ENCODE results near the gene PNPLA2. TPM values are rescaled to one million over a fixed set of nuclear protein-coding genes. Genes with fewer than 3 reads are reported as not detected.

Gene PNPLA2
- total RNA-seq, 2 experiments from 2014 or later = 202 to 220 TPM

DNA sequence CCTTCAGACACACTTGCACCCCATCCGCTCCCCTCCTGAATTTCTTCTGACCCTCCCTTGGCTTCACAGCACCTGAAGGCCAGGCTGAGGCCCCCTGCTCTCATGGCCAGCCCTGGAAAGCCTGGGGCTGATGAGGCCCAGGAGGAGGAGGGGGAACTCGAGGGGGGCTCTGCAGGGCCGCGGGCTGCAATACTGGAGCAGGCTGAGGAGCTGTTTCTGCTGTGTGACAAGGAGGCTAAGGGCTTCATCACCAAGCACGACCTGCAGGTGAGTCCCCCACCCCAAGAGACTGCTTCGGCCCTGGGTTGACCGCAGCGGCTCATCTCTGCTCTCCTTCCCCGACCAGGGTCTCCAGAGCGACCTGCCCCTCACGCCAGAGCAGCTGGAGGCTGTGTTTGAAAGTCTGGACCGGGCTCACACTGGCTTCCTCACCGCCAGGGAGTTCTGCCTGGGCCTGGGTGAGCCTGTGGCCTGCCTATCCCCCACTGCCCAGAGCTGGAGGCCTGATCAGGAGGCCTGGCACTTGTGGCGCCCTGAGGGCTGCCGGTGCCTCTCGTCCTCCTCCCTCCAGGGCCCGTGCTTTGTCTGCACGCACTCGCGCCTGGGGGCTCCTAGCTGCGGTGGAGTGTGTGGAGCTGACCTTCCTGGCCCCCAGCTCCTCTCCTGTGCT lies 9.9 kb downstream of the PNPLA2 start:
- peak overlapping the region; percentile 63 for H3K4me3 Mint-ChIP-seq
- H3K4me1 ChIP-seq (ENCODE audit: insufficient read depth, low read length) = peaks cover 65% of the 10 kb centered on the region
- no peak for ATAC-seq (ENCODE audit: poor library complexity)
- H3K4me3 ChIP-seq (ENCODE audit: low read length) = no peak overlapping the region
- no peak overlapping the region for H3K27ac ChIP-seq (ENCODE audit: low read depth in 1 of 2, low read length in 2 of 2)
- DNase-seq = no peak
- H3K27ac Mint-ChIP-seq = no peak overlapping the region
- H3K4me1 Mint-ChIP-seq (ENCODE audit: low read depth) = peaks cover 30% of the 10 kb centered on the region
- ChIA-PET POLR2A (interaction anchor here (1.1 to 10.0 kb wide), 4 partner anchors 9 to 134 kb away, joined by 3 to 115 read pairs (median 39); partner anchors contain the start of genes DEAF1, PNPLA2, POLR2L and RPLP2), CTCF (no interaction called here)
- H3K36me3 Mint-ChIP-seq (ENCODE audit: low read depth) = peaks cover 11% of the 10 kb centered on the region
- TF ChIP-seq, protein P1, sequence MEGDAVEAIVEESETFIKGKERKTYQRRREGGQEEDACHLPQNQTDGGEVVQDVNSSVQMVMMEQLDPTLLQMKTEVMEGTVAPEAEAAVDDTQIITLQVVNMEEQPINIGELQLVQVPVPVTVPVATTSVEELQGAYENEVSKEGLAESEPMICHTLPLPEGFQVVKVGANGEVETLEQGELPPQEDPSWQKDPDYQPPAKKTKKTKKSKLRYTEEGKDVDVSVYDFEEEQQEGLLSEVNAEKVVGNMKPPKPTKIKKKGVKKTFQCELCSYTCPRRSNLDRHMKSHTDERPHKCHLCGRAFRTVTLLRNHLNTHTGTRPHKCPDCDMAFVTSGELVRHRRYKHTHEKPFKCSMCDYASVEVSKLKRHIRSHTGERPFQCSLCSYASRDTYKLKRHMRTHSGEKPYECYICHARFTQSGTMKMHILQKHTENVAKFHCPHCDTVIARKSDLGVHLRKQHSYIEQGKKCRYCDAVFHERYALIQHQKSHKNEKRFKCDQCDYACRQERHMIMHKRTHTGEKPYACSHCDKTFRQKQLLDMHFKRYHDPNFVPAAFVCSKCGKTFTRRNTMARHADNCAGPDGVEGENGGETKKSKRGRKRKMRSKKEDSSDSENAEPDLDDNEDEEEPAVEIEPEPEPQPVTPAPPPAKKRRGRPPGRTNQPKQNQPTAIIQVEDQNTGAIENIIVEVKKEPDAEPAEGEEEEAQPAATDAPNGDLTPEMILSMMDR (IDR thresholded peaks at IDR 0.05) = no peak
- H3K9me3 Mint-ChIP-seq = no peaks in the 10 kb centered on the region
- H3K36me3 ChIP-seq (ENCODE audit: insufficient read depth, low read length) = peaks cover 13% of the 10 kb centered on the region
- intact Hi-C loops (cut with DNase I, micrococcal nuclease) = no loop called here
- peaks cover 45% of the 10 kb centered on the region for H3K27me3 Mint-ChIP-seq
- peaks cover 45 to 56% of the 10 kb centered on the region in 2 experiments for H3K27me3 ChIP-seq (ENCODE audit: control insufficient read depth in 1 of 2, insufficient read depth in 2 of 2, low read length in 2 of 2)
- H3K9me3 ChIP-seq (ENCODE audit: control insufficient read depth in 1 of 2, insufficient read depth in 1 of 2, low read length in 2 of 2) = peaks cover 0 to 42% of the 10 kb centered on the region in 2 experiments

DNA sequence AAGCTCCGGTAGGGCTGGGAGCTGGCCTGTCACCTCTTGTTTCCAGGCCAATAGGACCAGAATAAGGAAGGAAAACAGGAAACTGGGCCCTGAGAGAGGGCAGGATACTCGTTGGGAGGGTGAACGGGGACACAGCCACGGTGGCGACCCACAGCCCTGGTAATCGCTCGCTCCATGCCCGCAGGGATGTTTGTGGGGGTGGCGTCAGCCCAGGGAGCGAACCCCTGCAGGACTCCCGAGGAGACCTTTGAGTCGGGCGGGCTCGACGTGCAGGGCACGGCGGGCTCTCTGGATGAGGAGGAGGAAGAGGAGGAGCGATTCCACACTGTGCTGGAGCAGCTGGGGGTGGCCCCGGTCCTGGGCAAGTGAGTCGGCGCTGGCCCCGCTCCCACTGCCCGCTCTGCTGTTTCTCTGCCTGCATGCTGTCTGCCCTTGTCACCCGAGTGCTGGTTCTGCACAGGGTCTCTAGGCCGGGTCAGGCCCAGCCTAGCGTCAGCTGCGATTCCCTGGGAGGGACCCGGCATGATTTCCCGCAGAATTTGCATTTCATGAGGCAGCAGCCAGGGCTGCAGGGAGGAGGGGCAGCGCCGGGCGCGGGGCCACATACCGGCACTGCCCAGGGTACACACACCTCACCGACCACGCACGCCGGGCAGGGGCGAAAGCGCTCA lies 10.6 kb downstream of the PNPLA2 start:
- Histone ChIP-seq H3K27me3 (ENCODE audit: control insufficient read depth in 1 of 2, insufficient read depth in 2 of 2, low read length in 2 of 2) (peaks cover 45 to 58% of the 10 kb centered on the region in 2 experiments), H3K4me3 (ENCODE audit: low read length) (no peak overlapping the region), H3K9me3 (ENCODE audit: control insufficient read depth in 1 of 2, insufficient read depth in 1 of 2, low read length in 2 of 2) (peaks cover 0 to 42% of the 10 kb centered on the region in 2 experiments), H3K27ac (ENCODE audit: low read depth in 1 of 2, low read length in 2 of 2) (no peak overlapping the region), H3K4me1 (ENCODE audit: insufficient read depth, low read length) (peaks cover 72% of the 10 kb centered on the region), H3K36me3 (ENCODE audit: insufficient read depth, low read length) (peaks cover 7% of the 10 kb centered on the region)
- intact Hi-C loops (cut with DNase I, micrococcal nuclease) = no loop called here
- ChIA-PET POLR2A (interaction anchor here (1.1 to 10.0 kb wide), 4 partner anchors 9 to 134 kb away, joined by 3 to 115 read pairs (median 39); partner anchors contain the start of genes DEAF1, PNPLA2, POLR2L and RPLP2), CTCF (no interaction called here)
- Mint-ChIP-seq H3K4me1 (ENCODE audit: low read depth) (peaks cover 37% of the 10 kb centered on the region), H3K27me3 (peaks cover 48% of the 10 kb centered on the region), H3K36me3 (ENCODE audit: low read depth) (peaks cover 11% of the 10 kb centered on the region), H3K27ac (no peak overlapping the region), H3K4me3 (peak overlapping the region; percentile 48), H3K9me3 (no peaks in the 10 kb centered on the region)
- TF ChIP-seq, protein P1 (IDR thresholded peaks at IDR 0.05) = no peak
- ATAC-seq (ENCODE audit: poor library complexity) = no peak
- DNase-seq = no peak

DNA sequence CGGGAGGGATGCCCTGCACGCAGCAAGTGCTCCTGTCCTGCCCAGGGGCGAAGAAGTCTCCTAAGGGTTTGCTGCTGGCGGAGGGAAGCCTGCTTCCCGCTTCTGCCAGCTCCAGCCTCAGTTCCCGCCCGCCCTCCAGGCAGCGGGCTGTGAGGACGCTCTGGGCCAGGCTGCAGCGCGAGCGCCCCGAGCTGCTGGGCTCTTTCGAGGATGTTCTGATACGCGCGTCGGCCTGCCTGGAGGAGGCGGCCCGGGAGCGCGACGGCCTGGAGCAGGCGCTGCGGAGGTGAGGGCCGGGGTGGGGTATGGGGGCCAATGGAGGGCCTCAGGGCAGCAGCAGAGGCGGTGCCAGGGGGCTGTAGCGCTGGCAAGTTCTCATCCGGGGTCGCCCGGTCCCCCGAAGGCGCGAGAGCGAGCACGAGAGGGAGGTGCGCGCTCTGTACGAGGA lies 11.2 kb downstream of the PNPLA2 start:
- ChIA-PET CTCF (no interaction called here), POLR2A (interaction anchor here (1.1 to 10.0 kb wide), 6 partner anchors 10 to 135 kb away, joined by 3 to 115 read pairs (median 6); partner anchors contain the start of genes DEAF1, PNPLA2, POLR2L and RPLP2)
- DNase-seq (peak in 1 of 14 experiments; percentile 6), ATAC-seq (ENCODE audit: poor library complexity) (peak; percentile 8)
- Histone ChIP-seq H3K4me1 (ENCODE audit: insufficient read depth, low read length) (peaks cover 77% of the 10 kb centered on the region), H3K4me3 (ENCODE audit: low read length) (peak overlapping the region; percentile 39), H3K27me3 (ENCODE audit: control insufficient read depth in 1 of 2, insufficient read depth in 2 of 2, low read length in 2 of 2) (peaks cover 45 to 58% of the 10 kb centered on the region in 2 experiments), H3K9me3 (ENCODE audit: control insufficient read depth in 1 of 2, insufficient read depth in 1 of 2, low read length in 2 of 2) (peaks cover 0 to 42% of the 10 kb centered on the region in 2 experiments), H3K36me3 (ENCODE audit: insufficient read depth, low read length) (peaks cover 4% of the 10 kb centered on the region), H3K27ac (ENCODE audit: low read depth in 1 of 2, low read length in 2 of 2) (no peak overlapping the region)
- H3K27ac Mint-ChIP-seq = no peak overlapping the region
- H3K9me3 Mint-ChIP-seq = no peaks in the 10 kb centered on the region
- peak overlapping the region; percentile 48 for H3K4me3 Mint-ChIP-seq
- TF ChIP-seq, protein P1 (IDR thresholded peaks at IDR 0.05) = no peak
- H3K36me3 Mint-ChIP-seq (ENCODE audit: low read depth) = peaks cover 7% of the 10 kb centered on the region
- H3K4me1 Mint-ChIP-seq (ENCODE audit: low read depth) = peaks cover 39% of the 10 kb centered on the region
- H3K27me3 Mint-ChIP-seq = peaks cover 48% of the 10 kb centered on the region
- intact Hi-C loops (cut with DNase I, micrococcal nuclease) = loop anchor here in 1 of 2 experiments (1.0 kb wide), 1 partner anchor 10 kb away; no protein-coding TSS in a partner anchor
